ENCODE results near the gene RBM17.

- TF ChIP-seq, protein P1, sequence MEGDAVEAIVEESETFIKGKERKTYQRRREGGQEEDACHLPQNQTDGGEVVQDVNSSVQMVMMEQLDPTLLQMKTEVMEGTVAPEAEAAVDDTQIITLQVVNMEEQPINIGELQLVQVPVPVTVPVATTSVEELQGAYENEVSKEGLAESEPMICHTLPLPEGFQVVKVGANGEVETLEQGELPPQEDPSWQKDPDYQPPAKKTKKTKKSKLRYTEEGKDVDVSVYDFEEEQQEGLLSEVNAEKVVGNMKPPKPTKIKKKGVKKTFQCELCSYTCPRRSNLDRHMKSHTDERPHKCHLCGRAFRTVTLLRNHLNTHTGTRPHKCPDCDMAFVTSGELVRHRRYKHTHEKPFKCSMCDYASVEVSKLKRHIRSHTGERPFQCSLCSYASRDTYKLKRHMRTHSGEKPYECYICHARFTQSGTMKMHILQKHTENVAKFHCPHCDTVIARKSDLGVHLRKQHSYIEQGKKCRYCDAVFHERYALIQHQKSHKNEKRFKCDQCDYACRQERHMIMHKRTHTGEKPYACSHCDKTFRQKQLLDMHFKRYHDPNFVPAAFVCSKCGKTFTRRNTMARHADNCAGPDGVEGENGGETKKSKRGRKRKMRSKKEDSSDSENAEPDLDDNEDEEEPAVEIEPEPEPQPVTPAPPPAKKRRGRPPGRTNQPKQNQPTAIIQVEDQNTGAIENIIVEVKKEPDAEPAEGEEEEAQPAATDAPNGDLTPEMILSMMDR (IDR thresholded peaks at IDR 0.05; ENCODE audit: low read length) = no peak
- no peak for TF ChIP-seq EZH2 (IDR thresholded peaks at IDR 0.05; ENCODE audit: borderline replicate concordance, low read length)
These were observed 59.4 kb downstream of the RBM17 start for GRCh38 chr10:6148251-6148701.

Measured in OCI-LY1 (cell line).